ENCODE data around the gene IL17RE.

The IL17RE gene

DNA sequence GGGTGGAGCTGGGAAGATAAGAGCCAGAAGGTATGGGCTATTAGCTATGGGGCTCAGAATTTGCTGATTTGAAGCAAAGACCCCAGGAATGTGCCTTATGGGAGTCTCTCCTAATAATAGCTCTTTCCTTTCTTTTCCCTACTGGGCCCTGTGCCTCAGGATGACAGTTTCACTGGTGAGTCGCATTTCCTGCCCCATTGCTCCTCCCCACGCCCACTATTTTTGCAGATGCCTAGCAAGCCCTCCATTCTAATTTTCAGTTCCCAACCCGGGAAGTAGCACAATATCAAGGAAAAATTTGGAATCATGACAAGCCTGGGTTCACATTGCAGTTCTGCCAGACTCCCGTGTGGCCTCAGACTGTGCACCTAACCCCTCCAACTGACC, 583 bp downstream of the IL17RE start:
- FAIRE-seq: no peak
- no peak for DNase-seq (ENCODE audit: low spot score)

DNA sequence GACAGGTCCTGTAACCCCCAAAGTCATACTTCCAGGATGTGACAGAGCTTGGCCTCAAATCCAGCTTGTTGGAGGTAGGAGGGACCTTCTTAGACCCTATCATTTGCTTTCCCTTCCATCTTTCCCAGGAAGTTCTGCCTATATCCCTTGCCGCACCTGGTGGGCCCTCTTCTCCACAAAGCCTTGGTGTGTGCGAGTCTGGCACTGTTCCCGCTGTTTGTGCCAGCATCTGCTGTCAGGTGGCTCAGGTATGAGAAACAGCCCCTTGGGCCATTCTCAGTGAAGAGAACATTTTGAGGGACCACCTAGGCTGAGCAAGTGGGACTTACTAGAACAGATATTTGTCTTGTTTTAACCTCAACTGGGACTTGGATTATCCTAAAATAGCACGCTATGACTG, 1.3 kb downstream of the IL17RE start:
- no peak for FAIRE-seq
- DNase-seq (ENCODE audit: low spot score): no peak

DNA sequence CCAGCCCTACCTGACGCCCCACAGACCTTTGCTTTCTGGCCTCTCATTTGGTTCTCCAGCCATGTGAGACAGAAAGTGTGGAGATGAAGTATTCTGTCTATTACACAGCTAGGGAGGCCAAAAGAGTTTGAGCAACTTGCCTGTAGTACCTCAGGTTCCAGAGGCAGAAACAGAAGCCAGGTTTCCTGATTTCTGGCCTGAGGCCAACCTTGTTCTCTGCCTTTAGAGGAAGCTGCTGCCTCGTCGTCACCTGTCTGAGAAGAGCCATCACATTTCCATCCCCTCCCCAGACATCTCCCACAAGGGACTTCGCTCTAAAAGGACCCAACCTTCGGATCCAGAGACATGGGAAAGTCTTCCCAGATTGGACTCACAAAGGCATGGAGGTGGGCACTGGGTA, 3.8 kb downstream of the IL17RE start:
- FAIRE-seq (no peak), DNase-seq (ENCODE audit: low spot score) (no peak)

DNA sequence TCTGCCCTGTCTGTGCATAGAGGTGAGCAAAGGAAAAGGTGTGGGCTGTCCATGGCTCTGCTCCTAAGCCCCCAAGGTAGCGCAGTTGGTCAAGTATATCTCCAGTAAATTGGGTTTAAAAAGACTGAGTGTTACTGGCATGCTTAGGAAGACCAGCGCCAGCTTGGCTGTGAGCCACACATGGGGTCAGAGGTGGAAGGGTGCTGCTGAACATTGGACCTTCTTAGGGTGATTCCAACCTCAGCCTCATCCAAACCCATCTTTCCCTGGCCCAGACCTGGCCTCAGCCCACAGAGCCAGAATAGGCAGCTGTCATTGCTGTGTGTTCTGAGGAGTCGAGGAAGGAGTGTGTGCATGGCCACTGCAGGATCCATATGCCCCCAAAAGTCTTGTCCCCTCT, 5.6 kb downstream of the IL17RE start:
- DNase-seq (ENCODE audit: low spot score) (no peak), FAIRE-seq (no peak)

DNA sequence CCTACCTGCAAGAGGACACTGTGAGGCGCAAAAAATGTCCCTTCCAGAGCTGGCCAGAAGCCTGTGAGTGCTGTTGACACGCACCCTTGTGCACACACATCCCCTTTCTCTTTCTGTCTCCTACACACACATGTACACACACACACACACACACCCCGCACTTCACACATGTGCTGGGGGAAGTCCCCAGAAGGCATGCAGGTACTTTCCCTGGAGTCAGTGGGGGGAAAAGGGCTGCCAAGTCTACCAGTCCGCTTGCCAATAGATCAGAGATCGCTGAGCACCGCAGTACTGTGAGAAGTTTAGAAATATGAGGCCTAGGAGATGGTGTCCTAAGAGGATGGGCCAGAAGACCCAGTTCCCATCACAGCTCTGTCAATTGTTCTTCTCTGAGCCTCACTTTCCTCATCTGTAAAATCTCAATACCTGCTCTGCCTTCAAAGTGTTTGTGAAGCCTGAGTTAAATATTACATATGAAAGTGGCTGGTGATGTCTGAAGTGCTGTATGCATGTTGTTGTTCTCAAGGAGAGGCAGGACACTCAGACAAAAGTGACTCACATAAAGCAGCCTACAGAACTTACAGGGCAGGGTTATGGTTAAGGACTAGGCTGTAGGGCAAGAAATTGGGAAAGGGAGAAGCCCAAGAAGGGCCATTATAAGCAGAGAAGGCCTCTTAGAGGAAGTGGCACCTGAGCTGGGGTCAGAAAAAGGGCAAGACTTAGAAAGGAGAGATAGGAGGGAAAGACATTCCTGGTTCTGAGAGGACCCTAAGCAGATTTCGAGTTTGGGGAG, 6.8 kb downstream of the IL17RE start:
- FAIRE-seq: no peak
- DNase-seq (ENCODE audit: low spot score): no peak

DNA sequence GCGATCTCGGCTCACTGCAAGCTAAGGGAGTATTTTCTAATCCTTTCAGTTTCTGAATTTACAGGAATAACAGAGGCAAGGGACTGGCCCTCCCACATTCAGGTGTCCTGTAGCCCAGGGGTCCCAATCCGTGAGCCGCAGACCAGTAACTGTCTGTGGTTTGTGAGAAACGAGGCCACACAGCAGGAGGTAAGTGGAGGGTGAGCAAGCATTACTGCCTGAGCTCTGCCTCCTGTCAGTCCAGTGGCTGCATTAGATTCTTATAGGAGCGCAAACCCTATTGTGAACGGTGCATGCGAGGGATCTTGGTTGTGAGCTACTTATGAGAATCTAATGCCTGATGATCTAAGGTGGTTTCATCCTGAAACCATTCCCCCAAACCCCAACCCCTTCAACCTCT, 9.2 kb downstream of the IL17RE start:
- DNase-seq (ENCODE audit: low spot score) (no peak), FAIRE-seq (no peak)

DNA sequence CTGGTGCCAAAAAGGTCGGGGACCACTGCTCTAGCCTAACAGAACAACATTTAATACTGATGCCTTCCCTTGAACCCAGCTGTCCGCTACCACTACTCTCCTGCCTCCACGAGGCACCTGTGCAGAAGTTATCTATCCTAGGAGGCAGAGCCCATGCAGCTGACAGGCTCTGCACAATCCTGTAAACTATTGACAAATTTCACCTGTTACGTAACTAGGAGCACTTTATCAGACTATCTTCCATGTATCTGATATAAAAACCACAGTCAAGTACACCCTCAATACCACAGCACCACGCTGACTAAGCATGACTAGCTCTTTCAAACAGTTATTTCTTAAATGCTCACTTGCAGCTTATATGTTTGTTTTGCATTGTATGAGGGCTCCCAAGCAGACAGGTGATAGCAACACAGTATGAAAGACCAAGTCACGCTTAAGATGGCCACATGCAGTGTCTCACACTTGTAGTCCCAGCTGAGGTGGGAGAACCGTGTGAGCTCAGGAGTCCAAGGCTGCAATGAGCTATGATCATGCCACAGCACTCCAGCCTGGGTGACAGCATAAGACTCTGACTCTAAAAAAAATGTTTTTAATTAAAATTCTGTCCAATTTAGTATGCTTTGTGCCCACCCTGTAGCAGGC, 9.8 kb downstream of the IL17RE start:
- no peak for DNase-seq (ENCODE audit: low spot score)
- no peak for FAIRE-seq

DNA sequence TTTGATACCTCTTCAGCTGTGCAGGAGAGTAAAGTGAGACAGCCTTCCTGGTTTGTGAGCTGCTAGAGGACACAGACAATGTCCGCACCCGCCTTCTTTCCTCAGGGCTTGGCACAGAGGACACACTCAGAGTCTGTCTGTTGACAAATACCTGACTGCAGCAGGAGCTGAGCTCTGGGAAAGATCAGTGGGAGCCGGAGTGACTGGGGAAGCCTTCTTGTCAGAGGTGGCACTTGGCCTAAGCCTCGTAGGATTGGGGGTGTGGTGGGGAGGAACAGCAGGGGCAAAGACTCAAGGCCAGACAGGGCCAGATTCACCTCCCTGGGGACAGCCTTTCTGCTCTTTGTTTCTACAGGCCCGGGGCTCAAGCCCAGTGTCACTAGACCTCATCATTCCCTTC, 11.0 kb downstream of the IL17RE start:
- FAIRE-seq (no peak), DNase-seq (ENCODE audit: low spot score) (no peak)

DNA sequence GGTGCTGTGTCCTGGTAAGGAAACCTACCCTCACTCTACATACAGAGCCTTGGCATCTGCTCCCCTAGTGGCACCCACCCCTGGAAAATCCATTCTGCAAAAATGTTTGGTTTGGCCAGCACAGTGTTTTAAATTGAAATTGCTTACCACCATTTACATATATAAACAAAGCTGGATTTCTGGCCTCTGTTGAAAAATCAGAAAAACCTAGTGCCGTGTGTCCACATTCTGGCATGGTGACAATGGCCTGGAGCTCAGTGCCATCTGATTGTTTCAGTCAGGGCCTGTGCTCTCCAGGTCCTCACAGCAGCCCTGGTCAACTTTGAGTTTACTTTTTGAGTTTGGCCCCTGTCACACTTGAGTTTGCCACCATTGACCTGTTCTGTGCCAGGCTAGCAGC, 11.4 kb downstream of the IL17RE start:
- no peak for FAIRE-seq

DNA sequence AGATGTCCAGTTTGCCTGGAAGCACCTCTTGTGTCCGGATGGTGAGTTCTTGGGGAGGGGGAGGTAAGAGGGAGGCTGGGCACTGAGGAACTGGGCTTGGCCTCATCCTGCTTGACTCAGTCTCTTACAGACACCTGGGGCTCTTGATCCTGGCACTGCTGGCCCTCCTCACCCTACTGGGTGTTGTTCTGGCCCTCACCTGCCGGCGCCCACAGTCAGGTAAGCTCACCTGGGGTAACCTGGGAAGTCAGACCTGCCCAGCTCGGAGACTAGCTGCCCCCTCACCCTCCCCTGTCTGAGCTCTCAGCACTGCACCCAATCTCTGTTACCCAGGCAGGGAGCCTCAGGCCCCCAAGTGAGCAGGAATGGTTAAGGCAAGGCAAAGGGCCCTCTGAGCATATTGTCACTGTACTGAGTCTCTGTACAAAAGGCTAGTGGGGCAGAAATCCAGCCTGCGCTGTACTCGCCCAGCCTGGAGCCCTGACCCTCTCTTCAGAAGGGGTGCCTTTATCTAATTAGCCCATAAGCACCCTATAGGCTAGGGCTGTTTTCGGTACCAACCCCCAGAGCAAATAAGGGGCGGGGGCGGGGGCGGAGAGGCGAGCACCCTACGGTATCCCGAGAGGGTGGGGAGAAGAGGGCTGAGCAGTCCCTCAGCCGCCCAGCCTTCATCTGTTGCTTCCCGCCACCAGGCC, 12.1 kb downstream of the IL17RE start:
- no peak for FAIRE-seq
- DNase-seq (ENCODE audit: low spot score): no peak

More for the DNA sequence above, 11.4 kb downstream of the IL17RE start:
- no peak for DNase-seq (ENCODE audit: low spot score)

DNA sequence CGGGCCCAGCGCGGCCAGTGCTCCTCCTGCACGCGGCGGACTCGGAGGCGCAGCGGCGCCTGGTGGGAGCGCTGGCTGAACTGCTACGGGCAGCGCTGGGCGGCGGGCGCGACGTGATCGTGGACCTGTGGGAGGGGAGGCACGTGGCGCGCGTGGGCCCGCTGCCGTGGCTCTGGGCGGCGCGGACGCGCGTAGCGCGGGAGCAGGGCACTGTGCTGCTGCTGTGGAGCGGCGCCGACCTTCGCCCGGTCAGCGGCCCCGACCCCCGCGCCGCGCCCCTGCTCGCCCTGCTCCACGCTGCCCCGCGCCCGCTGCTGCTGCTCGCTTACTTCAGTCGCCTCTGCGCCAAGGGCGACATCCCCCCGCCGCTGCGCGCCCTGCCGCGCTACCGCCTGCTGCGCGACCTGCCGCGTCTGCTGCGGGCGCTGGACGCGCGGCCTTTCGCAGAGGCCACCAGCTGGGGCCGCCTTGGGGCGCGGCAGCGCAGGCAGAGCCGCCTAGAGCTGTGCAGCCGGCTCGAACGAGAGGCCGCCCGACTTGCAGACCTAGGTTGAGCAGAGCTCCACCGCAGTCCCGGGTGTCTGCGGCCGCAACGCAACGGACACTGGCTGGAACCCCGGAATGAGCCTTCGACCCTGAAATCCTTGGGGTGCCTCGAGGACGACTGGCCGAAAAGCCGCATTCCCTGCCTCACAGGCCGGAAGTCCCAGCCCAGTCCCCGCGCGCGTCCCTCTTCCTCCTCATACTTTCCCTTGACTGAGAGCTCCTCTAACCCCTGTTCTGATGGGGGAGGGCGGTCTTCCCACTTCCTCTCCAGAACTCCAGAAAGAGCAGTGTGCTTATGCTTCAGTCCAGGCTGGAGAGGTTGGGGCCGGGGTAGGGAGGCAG, 12.8 kb downstream of the IL17RE start:
- DNase-seq (ENCODE audit: low spot score) (peak; percentile 49), FAIRE-seq (no peak)

DNA sequence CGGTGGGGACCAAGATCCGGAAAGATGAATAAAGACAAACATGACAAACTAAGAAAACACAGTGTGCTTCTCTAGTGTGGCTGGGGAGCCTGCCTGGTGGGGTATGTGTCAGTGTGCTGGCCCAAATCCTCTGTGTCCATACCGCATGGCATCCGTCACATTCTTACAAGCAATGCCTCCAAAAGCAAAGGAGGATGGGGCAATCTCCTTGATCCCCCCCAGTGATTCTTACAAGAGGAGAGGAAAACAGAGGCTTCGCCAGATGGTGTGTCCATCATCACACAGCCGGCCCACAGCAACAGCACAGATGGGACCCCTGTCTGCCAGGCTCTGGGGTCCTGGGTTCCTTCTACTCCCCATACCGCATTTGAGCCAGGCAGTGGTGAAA, 13.7 kb downstream of the IL17RE start:
- no peak for FAIRE-seq
- no peak for DNase-seq (ENCODE audit: low spot score)

DNA sequence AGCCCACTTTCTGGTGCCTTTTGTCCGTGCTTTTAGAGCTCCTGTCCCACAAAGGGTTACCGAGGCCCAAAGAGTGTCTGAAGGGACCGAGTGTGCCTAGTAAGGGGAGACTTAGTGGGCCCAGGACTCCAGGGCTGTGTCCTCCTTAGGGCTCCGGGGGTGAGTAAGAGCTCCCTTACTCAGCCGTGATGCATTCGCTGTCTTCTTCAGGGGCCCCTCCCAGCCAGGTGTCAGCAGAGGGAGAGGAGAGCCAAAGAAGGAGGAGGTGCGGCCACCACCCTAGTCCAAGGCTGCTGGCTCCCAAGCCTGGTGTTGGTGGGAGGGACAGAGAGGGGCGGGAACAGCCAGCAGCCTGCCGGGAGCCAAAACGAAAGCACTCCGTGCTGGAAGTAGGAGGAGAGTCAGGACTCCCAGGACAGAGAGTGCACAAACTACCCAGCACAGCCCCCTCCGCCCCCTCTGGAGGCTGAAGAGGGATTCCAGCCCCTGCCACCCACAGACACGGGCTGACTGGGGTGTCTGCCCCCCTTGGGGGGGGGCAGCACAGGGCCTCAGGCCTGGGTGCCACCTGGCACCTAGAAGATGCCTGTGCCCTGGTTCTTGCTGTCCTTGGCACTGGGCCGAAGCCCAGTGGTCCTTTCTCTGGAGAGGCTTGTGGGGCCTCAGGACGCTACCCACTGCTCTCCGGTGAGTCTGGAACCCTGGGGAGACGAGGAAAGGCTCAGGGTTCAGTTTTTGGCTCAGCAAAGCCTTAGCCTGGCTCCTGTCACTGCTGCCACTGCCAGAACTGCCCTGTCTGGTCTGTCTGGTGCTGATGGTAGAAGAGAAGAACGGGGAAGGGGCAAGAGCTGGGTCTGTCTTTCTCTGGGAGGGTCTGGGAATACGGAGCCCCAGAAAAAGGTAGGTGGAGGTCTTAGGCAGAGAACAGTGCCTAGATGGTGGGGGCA, 14.4 kb downstream of the IL17RE start, which contains the start of gene IL17RC:
IL17RC (plus strand) TSS at position 365 of the 947 bp plus-strand sequence; CDS start at position 583, 218 bp downstream.
- FAIRE-seq (no peak), DNase-seq (ENCODE audit: low spot score) (peak; percentile 93)

DNA sequence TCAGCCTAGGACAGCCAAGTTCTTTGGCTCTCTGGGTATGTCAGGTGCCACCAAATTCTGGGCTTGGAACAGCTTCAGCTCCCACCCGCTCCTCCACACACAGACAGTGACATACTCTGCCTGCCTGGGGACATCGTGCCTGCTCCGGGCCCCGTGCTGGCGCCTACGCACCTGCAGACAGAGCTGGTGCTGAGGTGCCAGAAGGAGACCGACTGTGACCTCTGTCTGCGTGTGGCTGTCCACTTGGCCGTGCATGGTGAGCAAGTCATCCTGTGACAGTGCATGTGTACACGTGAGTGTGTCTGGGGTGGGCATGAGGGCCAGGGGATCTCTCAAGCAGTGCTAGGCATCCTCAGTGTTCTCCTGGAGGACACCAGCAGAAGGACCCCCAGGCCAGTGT, 15.2 kb downstream of the IL17RE start:
- DNase-seq (ENCODE audit: low spot score) (no peak), FAIRE-seq (no peak)

DNA sequence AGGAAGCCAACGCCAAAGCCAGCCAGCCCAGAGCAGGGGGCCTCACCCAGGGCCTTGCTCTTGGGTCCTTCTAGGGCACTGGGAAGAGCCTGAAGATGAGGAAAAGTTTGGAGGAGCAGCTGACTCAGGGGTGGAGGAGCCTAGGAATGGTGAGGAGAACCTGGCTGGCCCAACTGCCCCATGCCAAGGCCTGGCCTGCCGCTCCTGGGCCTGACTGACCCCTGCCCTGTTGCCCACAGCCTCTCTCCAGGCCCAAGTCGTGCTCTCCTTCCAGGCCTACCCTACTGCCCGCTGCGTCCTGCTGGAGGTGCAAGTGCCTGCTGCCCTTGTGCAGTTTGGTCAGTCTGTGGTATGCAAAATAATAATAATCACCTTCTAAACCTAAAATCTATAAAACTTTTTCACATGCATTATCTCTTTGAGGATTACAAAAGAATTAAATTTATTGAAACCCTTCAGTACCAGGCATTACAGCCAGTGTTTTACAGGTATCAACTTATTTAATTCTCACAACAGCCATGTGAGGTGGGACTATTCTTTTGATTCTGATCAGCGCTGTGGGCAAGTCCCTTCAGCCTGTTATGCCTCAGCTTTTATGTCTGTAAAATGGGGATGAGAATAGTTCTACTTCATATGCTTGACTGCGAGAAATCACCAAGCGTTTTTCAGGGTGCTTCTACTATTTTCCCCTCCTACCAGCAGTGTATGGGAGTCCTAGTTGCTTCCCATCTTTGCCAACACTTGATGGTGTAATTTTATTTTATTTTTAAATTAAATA, 15.8 kb downstream of the IL17RE start:
- DNase-seq (ENCODE audit: low spot score): no peak

DNA sequence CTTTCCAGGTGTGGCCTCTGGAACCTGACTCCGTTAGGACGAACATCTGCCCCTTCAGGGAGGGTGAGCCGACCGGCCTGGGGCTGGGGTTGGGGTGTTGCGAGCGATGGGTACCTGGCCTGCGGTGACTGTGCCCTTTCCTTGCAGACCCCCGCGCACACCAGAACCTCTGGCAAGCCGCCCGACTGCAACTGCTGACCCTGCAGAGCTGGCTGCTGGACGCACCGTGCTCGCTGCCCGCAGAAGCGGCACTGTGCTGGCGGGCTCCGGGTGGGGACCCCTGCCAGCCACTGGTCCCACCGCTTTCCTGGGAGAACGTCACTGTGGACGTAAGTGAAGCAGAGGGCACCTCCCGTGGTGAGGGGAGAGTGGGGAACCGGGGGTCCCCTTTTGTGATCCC, 25.5 kb downstream of the IL17RE start:
- no peak for DNase-seq (ENCODE audit: low spot score)
- no peak for FAIRE-seq

More for the DNA sequence above, 15.8 kb downstream of the IL17RE start:
- FAIRE-seq: no peak

DNA sequence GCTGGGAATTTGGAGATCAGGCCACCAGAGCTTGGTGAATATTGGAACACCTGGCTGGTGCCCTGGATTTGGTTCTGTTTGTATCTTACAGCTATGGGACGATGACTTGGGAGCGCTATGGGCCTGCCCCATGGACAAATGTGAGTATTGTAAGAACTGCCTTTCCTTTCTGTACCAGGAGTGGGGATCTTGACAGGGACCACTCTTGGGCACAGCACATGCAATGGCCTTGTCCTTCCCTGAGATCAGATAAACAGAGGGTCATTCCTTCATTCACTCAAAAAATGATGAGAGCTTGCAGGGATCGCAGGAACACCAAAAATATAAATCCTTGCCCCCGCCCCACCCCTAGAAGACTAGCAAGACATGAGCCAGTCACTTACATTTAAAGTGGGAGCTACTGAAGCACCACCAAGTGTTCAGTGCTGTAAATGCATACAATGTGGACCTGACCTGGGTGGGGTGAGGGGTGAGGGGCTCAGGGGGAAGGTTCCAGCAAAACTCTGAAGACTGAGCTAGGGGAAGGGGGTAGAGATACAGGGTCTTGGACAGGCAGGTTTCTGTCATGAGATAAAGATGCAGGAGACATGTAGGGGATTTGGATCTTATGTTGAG, 28.3 kb downstream of the IL17RE start:
- DNase-seq (ENCODE audit: low spot score): no peak
- no peak for FAIRE-seq

DNA sequence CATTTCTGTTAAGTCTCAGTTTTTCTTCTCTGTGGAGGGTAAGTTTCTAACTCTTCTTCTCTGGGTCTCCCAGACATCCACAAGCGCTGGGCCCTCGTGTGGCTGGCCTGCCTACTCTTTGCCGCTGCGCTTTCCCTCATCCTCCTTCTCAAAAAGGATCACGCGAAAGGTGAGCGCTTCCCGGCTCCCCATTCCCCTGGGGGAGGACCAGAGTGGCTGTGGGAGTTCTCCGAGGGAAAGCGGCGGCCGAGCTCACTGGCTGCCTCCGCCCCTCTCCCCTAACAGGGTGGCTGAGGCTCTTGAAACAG, 29.8 kb downstream of the IL17RE start:
- DNase-seq (ENCODE audit: low spot score) (no peak), FAIRE-seq (no peak)

DNA sequence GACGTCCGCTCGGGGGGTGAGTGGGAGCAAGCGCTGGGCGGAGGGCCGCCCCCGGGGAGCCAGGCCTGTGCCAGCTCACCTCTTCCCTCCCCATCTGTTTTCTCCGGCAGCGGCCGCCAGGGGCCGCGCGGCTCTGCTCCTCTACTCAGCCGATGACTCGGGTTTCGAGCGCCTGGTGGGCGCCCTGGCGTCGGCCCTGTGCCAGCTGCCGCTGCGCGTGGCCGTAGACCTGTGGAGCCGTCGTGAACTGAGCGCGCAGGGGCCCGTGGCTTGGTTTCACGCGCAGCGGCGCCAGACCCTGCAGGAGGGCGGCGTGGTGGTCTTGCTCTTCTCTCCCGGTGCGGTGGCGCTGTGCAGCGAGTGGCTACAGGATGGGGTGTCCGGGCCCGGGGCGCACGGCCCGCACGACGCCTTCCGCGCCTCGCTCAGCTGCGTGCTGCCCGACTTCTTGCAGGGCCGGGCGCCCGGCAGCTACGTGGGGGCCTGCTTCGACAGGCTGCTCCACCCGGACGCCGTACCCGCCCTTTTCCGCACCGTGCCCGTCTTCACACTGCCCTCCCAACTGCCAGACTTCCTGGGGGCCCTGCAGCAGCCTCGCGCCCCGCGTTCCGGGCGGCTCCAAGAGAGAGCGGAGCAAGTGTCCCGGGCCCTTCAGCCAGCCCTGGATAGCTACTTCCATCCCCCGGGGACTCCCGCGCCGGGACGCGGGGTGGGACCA, 30.4 kb downstream of the IL17RE start:
- FAIRE-seq: no peak
- DNase-seq (ENCODE audit: low spot score): peak; percentile 90
